HG02973 (cell line): Measurements from ENCODE around the gene GIPC3.
"Not testable (repeated sequence)": the region's sequence is repeated elsewhere in the genome, so short reads cannot be mapped to it uniquely, and the experiment has no call there.

Experiments
- ATAC-seq: cut with Tn5 transposase; IDR thresholded peaks from one replicate; pipeline ENCODE4 v1.9.1; 2021; ENCODE audit warnings: moderate library complexity; ENCODE audit not compliant: unreplicated experiment

GIPC3 gene

GRCh38 chr19:3550947-3551791, 34.1 kb upstream of the GIPC3 start:
- no peak for ATAC-seq

DNA sequence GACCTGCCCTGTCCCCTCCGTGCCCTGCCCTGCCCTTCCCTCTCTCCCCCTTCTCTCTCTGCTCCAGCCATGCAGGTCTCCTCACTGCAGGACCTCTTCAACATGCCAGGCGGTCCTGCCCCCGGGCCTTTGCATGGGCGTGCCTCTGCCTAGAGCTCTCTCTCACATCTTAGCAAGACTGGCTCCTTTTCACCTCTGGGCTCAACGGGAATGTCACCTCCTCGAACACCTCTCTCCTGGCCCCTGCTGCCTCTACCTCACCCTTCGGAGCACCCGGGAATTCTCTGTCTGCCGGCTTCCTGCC, 33.5 kb upstream of the GIPC3 start:
- ATAC-seq = no peak

GRCh38 chr19:3554254-3555083, 30.8 kb upstream of the GIPC3 start:
- ATAC-seq = no peak

- ATAC-seq = no peak
Observed at GRCh38 chr19:3555653-3556422, 29.4 kb upstream of the GIPC3 start.

DNA sequence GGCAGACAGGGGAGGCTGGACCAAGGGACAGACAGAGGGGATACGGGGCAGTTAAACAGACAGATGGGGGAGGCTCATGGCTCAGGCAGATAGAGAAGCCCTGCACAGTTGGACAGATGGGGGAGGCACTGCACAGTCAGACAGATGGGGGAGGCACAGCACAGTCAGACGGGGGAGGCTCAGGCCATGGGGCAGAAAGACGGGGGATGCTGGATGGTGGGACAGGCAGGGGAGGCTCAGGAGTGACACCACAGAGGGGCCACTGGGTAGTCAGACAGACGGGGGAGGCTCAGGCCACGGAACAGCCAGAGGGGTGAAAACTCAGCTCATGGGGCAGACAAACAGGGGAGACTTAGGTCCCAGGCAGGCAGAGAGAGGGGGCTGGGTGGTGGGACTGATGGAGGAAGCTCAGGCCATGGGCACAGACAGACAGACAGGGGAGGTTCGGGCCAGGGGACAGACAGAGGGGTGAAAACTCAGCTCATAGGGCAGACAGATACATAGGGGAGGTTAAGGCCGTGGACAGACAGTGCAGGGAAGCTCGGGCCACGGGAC, 28.8 kb upstream of the GIPC3 start:
- no peak for ATAC-seq

DNA sequence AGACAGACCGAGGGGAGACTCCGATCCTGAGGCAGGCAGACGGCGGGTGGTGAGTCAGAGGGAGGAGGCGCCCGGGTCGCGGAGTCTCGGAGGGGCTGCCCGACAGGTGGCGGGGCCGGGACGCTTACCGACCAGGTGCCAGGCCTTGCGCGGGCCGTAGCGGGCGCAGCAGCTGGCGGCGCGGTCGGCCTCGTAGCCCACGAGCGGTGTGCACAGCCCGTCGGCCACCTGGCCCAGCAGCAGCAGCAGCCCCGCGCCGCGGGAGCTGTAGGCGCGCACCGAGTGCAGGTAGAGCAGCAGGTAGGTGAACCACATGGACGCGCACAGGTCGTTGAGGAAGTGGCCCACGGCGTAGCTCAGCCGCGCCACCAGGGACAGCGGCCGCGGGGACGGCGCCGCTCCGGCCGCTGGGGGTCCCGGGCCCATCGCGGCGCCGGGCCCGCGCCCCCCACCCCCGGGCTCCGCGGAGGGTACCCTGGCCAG, 28.3 kb upstream of the GIPC3 start:
- peak; percentile 12 for ATAC-seq

- peak; percentile 70 for ATAC-seq
Observed at GRCh38 chr19:3557461-3558248, 27.6 kb upstream of the GIPC3 start, which contains the start of gene MFSD12. Gene MFSD12 (minus strand): TSS chr19:3557586. CDS start chr19:3557403, 183 bp downstream.

DNA sequence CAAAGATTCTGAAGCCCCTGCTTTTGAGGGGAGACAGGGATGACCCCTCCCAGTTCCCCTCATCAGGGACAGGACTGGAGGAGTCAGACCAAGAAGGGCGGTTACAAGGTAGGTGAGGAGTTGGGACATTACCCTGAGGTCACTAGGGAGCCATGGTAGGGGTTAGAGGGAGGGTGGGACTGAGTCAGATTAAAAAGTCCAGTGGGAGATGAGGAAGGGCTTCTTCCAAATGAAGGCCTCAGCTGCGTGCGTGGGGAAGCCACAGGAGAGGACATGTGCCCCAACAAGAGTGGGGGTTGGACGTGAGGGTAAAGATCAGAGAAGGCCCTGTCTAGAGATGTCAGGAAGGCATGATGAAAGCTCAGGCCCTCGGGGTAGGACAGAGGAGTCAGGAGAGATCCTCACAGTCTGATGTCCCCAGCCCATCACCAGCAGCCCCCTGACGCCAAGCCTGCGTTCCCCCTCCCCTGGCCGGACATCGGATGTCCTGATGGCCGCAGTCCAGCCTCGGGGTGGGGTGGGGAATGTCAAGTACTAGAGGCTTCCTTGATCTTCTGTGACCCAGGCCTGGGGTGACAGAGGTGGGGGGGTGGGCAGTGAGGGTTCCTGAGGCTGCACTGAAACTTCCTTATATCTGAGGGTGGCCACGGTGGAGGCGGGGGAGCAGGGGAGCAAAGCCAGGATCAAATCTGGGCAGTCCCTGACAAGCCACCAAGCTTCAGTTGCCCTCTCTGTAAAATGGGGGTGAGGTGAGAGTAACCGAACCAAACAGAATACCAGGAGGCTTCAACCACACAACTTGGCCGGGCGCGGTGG, 21.4 kb upstream of the GIPC3 start:
- ATAC-seq = no peak

DNA sequence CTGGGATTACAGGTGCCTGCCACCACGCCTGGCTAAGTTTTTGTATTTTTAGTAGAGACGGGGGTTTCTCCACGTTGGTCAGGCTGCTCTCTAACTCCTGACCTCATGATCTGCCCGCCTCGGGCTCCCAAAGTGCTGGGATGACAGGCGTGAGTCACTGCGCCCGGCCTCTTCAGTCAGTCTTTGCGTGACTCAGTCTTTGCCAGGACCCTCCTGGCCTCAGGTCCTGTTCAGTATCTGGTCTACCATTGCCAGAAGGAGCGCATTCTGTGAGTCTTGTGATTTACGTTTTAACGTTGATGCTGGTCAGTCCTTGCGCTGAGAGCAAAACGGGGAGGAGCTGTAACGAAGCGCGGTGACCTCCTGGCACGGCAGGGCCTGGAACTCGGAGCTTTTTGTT, 20.1 kb upstream of the GIPC3 start:
- ATAC-seq = no peak

- ATAC-seq = not testable (repeated sequence)
Observed at GRCh38 chr19:3570042-3570441, 15.2 kb upstream of the GIPC3 start.

DNA sequence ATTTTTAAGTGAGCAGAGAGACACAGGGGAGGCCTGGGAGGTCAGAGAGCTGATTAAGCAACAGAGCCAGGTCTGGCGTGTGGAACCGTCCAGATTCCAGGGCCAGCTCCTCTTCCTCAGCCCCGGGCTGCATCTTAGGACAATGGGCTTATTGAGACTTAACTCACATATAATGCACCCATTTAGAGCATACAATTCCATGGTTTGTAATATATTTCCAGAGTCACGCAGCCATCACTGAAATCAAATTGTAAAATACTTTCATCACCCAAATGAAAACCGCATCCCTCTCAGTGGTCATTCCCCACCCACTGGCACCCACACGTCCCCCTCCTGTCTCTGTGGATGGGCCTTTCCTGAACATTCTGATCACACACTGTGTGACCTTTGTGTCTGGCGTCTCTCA, 14.7 kb upstream of the GIPC3 start:
- ATAC-seq = no peak

DNA sequence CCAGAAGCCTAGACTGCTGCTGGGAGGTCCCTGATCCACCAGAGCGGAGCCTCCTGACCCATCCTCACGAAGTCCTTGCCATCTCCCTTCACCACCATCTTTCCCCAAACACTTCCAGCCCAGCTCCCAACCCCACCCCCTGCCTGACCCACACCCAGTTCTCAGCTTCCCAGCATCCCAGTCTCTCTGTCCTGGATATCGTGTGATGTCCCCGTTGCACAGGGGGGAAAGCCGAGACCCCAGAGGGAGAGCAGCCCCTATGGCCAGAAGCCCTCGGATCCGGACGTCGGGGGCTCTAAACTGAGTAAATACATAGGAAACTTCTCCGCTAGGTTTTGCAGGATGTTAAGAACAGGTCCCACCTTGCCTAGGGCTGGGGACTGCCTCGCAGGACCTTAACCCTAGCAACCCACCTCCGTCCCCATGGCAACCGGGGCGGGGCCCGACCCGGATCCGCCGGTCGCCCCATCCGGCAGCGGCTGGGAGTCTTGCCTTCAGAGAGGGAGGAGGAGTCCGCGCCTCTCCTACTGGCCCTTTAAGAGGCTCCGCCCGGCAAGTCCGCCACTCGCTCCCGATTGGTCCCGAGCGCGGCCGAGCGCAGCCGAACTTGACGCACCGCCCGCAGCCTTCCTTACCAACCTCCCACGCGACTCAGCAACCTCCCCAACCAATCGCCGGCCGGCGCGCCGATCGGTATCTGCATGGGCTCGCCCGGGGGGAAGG, 13.0 kb upstream of the GIPC3 start:
- peak; percentile 85 for ATAC-seq

DNA sequence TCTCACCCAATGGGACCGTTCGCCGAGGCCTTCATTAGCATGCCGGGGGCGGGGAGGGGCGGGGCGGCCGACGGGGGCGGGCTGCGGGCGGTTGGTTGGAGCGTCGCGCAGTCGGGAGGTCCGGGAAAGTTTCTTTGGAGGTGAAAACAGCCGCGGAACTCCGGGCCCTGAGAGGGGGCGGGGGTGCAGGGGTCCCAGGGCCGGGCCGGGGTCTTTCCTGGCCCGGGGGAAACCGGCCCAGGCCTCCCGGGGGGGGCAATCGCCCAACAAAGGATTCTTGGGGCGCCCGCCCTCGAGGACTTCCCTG, 12.5 kb upstream of the GIPC3 start, which contains the start of gene HMG20B:
Gene HMG20B, plus strand, starts transcription at position 90 of the 307 bp plus-strand sequence. CDS start 366 bp downstream, outside the sequence.
- ATAC-seq = no peak

- peak; percentile 6 for ATAC-seq
Observed at GRCh38 chr19:3573162-3573857, 12.0 kb upstream of the GIPC3 start.

GRCh38 chr19:3573858-3574637, 11.2 kb upstream of the GIPC3 start:
- ATAC-seq = no peak

DNA sequence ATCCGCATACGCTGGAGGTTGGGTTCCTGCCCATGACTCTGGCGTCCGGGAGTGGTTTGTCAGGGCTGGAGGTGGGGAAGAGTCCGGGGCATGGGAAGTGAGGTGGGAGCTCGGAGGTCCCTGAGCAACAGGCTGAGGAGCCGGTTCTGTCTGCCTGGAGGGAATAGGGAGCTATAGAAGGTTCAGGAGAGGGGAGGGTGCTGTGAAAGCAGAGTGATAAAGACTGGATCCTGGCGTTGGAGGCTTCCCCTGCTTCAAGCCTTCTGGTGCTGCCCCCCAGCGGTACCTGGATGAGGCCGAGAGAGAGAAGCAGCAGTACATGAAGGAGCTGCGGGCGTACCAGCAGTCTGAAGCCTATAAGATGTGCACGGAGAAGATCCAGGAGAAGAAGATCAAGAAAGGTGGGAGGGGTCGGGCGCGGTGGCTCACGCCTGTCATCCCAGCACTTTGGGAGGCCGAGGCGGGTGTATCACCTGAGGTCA, 10.0 kb upstream of the GIPC3 start:
- ATAC-seq = no peak
